ENCODE results near the gene GPD1L.

GPD1L gene

GRCh38 chr3:32181796-32182195 lies 75.4 kb downstream of the GPD1L start:
- Histone ChIP-seq H3F3A (ENCODE audit: insufficient read depth) (no peaks in the 10 kb centered on the region), H3K9ac (ENCODE audit: low read length) (no peak overlapping the region), H3K79me2 (ENCODE audit: insufficient read depth, low read length) (no peaks in the 10 kb centered on the region), H3K27ac (ENCODE audit: low read depth, low read length) (no peak overlapping the region), H3K27me3 (ENCODE audit: low read length) (no peaks in the 10 kb centered on the region), H3K36me3 (ENCODE audit: low read length) (no peaks in the 10 kb centered on the region), H3K4me2 (ENCODE audit: low read depth, low read length, poor library complexity, severe bottlenecking) (no peak overlapping the region), H2AFZ (ENCODE audit: low read depth, low read length, severe bottlenecking) (no peak overlapping the region), H4K20me1 (ENCODE audit: low read depth, low read length) (no peaks in the 10 kb centered on the region), H3K9me3 (ENCODE audit: insufficient read depth, low read length) (no peaks in the 10 kb centered on the region), H3K4me3 (ENCODE audit: insufficient read depth, low read length, poor library complexity, severe bottlenecking) (no peak overlapping the region), H3K9me2 (replicated peaks; ENCODE audit: insufficient read depth, low read length) (no peaks in the 10 kb centered on the region)
- TF ChIP-seq EZH2phosphoT487 (conservative IDR thresholded peaks at IDR 0.05; ENCODE audit: low read length) (no peak), CTCF (IDR thresholded peaks at IDR 0.05; ENCODE audit: insufficient read depth, low read length, poor library complexity, severe bottlenecking) (no peak)

GRCh38 chr3:32184187-32184730 lies 77.8 kb downstream of the GPD1L start:
- Histone ChIP-seq H3K9me3 (ENCODE audit: insufficient read depth, low read length) (no peaks in the 10 kb centered on the region), H3K4me3 (ENCODE audit: insufficient read depth, low read length, poor library complexity, severe bottlenecking) (no peak overlapping the region), H3F3A (ENCODE audit: insufficient read depth) (no peaks in the 10 kb centered on the region), H2AFZ (ENCODE audit: low read depth, low read length, severe bottlenecking) (no peak overlapping the region), H3K9ac (ENCODE audit: low read length) (no peak overlapping the region), H3K79me2 (ENCODE audit: insufficient read depth, low read length) (no peaks in the 10 kb centered on the region), H3K4me2 (ENCODE audit: low read depth, low read length, poor library complexity, severe bottlenecking) (no peak overlapping the region), H3K27me3 (ENCODE audit: low read length) (no peaks in the 10 kb centered on the region), H3K36me3 (ENCODE audit: low read length) (no peaks in the 10 kb centered on the region), H3K27ac (ENCODE audit: low read depth, low read length) (no peak overlapping the region), H3K9me2 (replicated peaks; ENCODE audit: insufficient read depth, low read length) (no peaks in the 10 kb centered on the region), H4K20me1 (ENCODE audit: low read depth, low read length) (no peaks in the 10 kb centered on the region)
- TF ChIP-seq CTCF (IDR thresholded peaks at IDR 0.05; ENCODE audit: insufficient read depth, low read length, poor library complexity, severe bottlenecking) = no peak
- no peak for TF ChIP-seq EZH2phosphoT487 (conservative IDR thresholded peaks at IDR 0.05; ENCODE audit: low read length)

GRCh38 chr3:32186097-32186496 lies 79.7 kb downstream of the GPD1L start:
- Histone ChIP-seq H3K4me2 (ENCODE audit: low read depth, low read length, poor library complexity, severe bottlenecking) (no peak overlapping the region), H2AFZ (ENCODE audit: low read depth, low read length, severe bottlenecking) (no peak overlapping the region), H3K9ac (ENCODE audit: low read length) (no peak overlapping the region), H4K20me1 (ENCODE audit: low read depth, low read length) (no peaks in the 10 kb centered on the region), H3K36me3 (ENCODE audit: low read length) (no peaks in the 10 kb centered on the region), H3K27me3 (ENCODE audit: low read length) (no peaks in the 10 kb centered on the region), H3K79me2 (ENCODE audit: insufficient read depth, low read length) (no peaks in the 10 kb centered on the region), H3K4me3 (ENCODE audit: insufficient read depth, low read length, poor library complexity, severe bottlenecking) (no peak overlapping the region), H3F3A (ENCODE audit: insufficient read depth) (no peaks in the 10 kb centered on the region), H3K9me2 (replicated peaks; ENCODE audit: insufficient read depth, low read length) (no peaks in the 10 kb centered on the region), H3K9me3 (ENCODE audit: insufficient read depth, low read length) (no peaks in the 10 kb centered on the region), H3K27ac (ENCODE audit: low read depth, low read length) (no peak overlapping the region)
- TF ChIP-seq CTCF (IDR thresholded peaks at IDR 0.05; ENCODE audit: insufficient read depth, low read length, poor library complexity, severe bottlenecking) (no peak), EZH2phosphoT487 (conservative IDR thresholded peaks at IDR 0.05; ENCODE audit: low read length) (no peak)
